GM21360 (cell line): ENCODE measurements around the gene PTPRD.

Experiments
- ATAC-seq: cut with Tn5 transposase; IDR thresholded peaks from one replicate; pipeline ENCODE4 v1.9.1; 2021; ENCODE audit warnings: mild to moderate bottlenecking, moderate library complexity; ENCODE audit not compliant: unreplicated experiment

Gene PTPRD

DNA sequence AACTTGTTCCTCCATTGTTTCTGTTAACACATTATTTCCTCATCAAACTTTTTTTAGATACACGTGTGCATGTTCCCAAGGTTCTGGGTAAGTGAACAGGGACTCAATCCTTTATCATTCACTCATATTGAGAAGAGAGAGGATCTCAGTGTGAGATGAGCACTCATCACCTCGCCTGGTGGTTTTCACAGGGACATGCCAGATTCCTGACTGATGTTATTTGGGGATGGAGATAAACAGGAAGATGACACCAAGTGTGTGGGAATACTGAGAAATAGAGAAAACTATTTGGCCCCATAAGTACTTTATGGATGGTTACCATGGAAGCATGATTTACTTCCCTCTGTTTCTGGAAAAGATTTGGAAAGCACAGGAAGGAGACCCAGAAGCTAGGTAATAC, 2279.9 kb downstream of the PTPRD start:
- no peak for ATAC-seq

DNA sequence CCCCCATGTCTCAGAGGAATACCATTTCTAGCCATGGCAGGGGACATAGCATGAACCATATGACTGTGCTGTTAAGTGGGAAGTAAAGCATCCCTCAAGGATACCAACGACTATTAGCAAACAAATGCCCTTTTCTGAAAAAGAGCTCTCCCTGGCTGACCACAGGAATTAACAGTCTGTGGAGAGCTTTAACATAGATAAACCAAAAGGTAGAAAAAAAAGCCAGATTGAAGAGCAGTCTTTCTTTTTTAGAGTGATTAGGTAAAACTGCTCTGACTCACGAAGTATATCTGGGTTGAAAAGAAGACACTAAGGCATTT, 2280.5 kb downstream of the PTPRD start:
- ATAC-seq, result no peak

DNA sequence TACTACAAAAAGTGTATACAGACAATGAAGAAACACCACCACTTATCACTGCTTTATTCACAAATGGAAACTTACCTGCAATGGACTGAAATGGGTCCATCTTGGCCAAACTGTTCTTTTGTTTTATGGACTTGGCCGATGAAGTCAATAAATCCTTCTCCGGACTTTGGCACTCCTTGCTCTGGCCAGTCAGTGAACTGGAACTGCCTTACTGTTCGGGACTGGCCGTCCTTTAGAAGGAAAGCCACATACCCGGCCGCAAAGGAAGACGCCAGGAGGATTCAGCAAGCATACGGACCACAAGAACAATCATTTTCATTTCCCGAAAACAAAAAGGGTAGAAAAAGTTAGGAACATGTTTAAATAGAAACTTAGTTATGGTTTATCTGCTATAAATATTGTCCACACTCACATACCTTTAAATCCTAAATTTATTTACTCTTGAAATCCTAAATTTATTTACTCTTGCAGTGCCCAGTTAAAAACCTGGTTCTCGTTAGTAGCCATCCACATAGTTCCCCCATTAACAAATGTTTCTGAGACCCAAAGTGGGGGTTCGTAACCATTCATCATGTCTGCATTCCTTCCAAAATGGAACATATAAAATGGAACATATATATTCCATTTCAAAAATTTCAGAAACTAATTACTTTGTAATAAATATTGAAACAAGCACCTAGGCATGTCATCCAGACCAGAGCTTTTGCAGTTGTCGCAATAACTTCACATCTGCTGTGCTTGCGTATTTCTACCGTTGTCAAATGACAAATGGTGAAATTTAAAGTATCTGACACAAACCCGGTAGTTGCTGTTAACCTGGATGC, 2281.1 kb downstream of the PTPRD start:
- ATAC-seq, result no peak

DNA sequence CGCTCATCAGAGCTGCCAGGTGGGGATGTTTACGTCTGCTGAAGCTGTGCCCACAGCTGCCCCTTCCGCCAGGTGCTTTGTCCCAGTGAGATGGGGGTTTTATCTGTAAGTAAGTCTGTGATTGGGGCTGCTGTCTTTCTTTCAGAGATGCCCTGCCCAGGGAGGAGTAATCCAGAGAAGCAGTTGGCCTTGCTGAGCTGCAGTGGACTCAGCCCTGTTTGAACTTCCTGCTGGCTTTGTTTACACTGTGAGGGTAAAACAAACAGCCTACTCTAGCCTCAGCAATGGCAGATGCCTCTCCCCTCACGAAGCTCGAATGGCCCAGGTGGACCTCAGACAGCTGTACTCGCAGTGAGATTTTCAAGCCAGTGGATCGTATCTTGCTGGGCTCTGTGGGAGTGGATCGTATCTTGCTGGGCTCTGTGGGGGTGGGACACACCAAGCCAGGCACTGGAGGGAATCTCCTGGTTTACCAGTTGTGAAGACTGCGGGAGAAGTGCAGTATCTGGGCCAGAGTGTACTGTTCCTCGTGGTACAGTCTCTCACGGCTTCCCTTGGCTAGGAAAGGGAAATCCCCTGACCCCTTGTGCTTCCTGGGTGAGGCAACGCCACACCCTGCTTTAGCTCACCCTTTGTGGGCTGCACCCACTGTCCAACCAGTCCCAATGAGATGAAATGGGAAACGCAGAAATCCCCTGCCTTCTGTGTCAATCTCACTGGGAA, 2283.1 kb downstream of the PTPRD start:
- ATAC-seq, result no peak

DNA sequence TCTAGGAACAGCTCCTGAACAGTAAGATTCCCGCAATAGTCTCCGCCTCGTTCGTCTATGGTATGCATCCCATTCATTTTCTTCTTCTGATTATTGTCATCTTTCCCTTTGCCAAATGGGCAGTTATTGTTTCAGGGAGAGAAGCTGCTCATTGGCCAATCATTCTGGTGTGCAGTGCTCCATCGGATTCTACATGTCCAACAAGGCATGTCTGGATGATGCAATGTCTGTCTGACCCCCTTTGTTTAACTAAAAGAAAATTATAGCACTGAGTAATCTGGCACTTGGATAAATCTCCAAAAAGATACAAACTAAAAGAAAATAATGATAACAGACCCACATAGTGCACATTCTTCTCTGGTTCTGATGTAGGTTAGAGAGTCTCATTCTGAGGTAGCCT, 2297.6 kb downstream of the PTPRD start:
- ATAC-seq, result no peak

DNA sequence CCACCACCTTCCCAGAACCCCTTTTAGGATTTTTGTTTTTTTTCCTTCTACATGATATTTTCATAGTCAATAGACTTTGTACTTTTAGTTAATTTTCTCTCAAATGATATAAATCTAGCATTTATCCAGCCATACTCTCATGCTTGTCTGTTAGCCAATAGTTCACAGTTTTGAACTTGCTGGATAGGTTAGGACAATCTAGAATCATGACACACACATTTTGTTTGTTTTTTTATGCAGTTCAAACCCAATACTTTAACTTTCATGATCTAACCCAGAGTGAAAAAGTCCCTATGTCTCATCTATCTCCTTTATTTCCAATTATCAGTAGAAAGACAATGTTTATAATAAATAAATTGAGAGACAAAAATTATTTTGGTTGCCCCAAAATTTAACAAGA, 2303.5 kb downstream of the PTPRD start:
- no peak for ATAC-seq

DNA sequence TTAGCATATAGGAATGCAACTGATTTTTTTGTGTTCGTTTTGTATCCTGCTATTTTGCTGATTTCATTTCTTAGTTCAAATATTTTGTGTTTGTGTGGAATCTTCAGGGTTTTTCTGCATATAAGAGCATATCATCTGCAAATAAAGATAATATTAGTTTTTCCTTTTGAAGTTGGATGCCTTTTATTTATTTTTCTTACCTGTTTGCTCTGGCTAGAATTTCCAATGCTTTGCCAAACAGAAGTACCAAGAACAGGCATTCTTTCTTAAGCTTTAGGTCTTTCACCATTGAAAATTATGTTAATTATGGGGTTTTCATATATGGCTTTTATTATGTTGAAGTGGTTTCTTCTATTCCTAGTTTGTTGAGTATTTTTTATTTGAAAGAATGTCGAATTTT, 2308.1 kb downstream of the PTPRD start:
- no peak for ATAC-seq

DNA sequence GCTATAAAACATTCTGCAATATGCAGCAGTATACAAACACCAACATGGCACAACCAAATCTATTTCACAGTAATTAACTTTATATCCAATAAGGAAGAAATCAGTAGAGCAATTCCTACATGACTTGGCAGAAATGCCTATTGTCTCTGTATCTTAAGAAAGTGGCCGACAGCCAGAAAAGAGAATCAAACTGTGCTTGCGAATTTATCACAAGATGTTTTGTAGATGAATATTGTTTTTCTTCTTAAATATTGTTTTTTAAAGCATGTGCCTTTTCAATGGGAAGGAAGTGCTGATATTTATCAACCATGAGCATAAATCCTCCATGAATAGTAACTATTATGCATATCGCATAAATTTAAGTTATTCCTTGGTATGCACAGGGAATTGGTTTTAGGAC, 2311.5 kb downstream of the PTPRD start:
- no peak for ATAC-seq

DNA sequence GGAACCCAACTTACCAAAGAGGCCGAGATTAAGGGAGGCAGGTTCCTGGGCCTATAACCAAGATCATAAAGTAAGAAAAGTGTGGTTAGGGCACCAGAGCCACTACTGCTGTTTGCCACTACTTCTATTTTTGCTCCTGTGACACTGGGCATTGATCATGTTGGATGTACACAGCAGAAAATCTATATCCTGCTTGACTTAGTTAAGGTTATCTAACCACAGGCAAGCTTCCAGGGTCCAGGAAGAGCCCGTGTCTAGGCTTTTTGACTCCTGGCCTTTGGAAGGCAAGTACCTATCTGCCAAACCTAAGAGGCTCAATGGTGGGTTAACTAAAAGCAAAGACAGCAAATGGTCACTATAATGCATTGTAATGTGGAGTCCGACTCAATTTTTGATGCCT, 2315.8 kb downstream of the PTPRD start:
- ATAC-seq, result no peak

DNA sequence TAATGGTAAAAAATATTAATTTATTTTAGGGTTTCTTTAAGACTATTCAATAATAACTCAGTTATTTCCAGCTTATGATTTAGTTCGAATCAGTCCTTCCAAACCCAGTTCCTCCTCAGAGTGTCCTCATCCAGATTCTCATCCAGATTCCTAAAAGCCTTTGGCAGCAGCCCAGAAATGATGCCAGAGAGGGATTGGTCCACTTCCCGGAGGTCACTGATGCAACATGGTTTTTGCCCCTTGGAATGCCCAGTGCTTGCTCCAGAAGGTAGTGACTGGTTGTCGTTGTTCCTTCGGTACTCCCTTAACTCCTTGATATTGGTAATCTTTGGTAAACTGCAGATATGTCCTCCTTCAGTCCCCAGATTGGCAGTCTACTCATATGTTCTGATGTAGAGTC, 2320.1 kb downstream of the PTPRD start:
- no peak for ATAC-seq

DNA sequence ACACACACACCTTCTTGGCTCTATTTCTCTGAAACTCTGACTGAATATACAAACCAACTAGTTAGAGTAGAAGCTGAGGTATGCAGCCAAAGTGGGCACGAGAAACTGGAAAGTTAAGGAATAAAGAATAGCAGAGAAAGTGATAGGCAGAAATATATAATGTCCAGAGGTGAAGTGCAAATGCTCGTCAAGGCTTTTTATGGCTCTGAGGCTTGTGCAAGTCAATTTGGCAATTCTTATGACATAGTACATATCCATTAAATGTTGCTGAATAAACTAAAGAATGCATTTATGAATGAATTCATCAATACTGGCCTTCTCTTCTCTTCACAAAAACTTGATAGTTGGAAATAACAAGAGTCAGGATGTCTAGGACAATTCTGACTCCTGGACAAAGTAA, 2323.1 kb downstream of the PTPRD start:
- no peak for ATAC-seq

DNA sequence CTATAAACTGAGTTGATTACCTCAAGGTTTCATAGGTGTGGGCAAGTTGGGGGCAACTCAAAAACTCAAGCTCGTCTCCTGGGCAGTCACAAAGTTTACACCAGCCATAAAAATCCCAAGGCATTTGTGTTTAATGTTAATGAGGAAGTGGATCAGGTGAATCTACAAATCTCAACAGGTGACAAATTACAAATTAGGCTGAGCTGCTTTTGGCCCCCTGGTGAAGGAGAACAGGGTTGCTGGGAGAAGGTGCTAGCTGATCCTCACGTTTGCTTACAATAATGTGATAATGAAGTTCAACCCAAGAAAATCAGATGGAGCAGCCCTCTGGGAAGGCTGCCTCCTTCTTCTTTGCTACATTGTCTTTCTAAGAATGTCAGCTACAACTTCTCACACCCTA, 2324.8 kb downstream of the PTPRD start:
- no peak for ATAC-seq

DNA sequence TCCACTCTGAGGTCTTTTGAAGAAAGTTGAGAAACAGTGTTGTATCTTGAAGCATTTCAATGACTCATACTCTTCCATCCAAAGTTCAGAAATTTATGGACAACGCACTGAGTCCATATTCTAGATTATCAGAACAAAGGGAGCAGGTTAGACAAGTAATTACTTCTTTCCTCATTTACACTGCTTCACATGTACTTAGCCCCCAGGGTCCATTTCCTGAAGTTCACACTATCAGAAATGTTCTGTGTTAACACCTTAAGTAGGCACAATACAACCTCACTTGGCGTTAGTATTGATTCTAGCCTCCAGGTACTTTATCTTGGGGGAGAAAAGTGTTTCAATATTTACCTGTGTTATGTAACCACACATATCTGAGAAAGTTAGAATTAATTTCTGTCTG, 2325.3 kb downstream of the PTPRD start:
- ATAC-seq, result no peak

DNA sequence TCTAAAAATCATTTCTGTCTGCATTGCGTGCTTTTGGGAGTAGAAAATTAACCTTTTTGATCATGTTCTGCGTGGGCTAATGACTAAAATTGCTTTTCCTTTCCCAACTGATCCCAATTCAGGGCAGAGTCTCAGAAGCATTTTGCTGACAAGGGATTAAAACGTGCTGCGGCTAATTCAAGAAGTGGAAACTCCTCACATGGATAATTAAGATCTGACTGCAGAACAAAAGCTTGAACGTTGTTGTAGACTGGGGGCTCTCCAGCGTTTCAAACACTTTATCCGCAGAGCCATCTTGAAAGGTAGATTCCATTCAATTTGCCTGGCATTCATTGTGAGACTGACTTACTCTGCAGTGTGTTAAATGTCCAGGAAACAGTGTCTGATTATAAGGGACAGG, 2327.9 kb downstream of the PTPRD start:
- no peak for ATAC-seq

DNA sequence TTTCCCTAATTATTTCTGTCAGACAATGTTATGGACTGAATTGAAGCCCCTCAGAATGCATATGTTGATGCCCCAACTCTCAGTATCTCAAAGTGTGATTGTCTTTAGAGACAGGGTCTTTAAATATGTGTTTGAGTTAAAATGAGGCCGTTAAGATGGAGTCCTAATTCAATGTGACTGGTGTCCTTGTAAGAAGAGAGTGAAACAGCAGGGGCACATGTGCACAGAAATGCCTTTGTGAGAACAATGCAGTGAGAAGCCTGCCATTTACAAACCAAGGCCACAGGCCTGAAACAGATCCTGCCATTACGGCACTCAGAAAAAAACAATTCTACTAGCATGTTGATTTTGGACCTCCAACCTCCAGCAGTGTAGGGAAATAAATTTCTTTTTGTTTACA, 2330.3 kb downstream of the PTPRD start:
- ATAC-seq, result no peak

DNA sequence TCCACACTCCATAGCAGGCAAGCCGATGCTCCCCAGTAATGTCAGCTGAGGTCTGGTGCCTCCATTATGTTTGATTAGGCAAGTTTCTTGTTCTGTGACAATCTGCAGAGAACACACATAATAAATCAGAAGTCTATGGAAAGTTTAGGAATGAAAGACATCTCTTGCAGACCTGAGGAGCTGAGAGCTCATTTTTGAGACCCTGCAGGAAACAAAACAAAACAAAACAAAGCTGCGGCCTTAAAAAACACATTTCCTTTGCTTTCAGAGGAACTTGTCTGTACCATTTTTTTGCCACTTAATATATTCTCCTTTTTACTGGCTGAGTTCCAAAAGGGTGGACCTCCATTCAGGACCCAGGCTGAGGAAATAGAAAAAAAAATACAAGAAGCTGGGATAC, 2332.0 kb downstream of the PTPRD start:
- no peak for ATAC-seq

DNA sequence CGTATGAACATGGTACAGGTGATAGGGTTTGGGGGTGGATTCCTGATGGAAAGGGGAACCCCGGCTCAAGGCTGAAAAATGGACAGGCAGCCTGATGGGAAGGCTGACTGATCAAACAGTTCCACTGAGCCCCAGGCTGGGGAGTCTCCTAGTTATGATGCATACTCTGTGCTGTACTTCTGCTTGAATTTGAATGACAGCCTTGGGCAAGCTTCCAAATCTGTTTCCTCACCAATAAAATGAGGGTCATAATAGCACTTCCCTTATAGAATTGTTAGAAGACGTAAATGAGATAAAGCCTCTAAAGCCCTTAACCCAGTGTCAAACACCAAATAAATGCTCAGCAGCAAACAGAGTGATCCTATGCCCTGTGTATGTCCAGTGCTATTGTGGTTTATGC, 2334.8 kb downstream of the PTPRD start:
- no peak for ATAC-seq

DNA sequence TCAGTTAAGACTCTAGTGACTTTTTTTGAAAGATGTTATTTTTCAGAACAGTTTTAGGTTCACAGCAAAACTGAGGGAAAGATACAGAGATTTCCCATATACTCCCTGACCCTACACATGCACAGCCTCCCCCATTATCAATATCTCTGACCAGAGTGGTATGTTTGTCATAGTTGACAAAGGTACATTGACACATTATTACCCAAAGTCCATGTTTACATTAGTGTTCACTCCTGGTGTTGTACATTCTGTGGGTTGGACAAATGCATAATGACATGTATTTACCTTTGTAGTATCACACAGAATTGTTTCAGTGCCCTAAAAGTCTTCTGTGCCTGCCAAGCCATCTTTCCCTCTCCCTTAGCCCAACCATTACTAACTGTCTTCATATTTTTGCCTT, 2342.6 kb downstream of the PTPRD start:
- no peak for ATAC-seq

DNA sequence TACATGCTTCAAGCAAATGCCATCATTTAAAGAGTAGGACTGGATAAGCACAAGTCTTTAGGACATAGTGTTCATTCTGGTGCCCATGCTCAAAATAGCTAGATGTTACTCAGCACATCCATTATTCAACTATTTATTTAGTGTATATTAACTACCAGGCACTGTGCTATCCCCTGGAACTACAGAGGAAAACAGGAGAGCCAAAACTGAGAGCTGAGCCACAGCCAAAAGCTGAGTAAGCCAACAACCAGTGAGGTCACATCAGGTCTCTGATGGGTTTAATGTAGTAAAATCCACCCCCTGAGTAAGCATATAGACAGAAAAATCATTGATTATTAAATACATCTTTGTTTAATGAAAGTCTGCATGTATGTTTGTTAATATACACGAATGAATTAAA, 2343.9 kb downstream of the PTPRD start:
- ATAC-seq, result no peak

DNA sequence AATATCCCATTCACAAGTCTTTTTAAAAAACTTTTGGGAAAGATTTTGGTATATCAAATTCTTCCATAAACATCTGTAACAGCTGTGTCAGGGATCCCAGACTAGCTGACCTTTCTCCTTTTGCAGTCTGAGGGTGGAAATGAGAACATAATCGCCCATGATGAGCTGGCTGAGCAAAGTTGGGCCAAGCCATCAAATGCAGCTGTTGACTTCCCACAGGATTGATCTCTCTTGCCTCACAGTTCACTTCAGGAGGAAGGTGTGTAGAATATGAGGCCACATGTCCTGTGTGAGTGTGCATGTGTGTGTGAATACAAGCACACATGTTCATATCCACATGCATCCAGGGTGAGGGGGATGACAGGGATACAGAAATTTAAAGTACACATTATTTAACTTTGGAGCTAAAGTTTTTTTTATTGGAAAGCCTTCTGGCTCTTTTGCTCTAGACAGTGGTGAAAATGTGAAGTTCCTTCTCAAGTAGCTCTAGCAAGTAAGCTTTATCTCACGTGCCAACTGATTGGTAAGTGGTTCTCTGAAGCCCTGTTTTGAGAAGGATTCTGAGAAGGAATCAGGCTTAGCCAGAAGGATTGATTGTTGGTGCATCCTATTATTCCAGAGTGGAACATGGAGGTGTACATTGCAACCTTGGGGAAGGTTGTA, 2344.5 kb downstream of the PTPRD start:
- ATAC-seq, result no peak

DNA sequence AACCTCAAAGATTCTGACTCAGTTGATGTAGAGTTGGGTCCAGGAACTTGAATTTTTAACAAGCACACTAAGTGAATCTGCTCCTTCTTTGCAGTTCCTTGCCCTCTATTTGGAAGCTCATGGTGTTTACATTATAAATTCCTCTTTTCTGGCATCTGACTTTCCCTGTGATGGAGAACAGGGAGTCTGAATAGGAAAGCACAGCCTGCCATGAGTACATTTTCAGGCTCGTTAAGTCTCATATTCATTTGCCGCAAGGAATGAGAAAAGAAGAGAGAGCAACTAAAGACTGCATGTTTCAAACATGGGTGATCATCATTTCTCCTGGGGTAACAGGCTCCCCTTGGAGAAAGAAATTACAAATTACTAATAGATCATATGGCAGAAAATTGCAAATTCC, 2345.2 kb downstream of the PTPRD start:
- ATAC-seq, result no peak

DNA sequence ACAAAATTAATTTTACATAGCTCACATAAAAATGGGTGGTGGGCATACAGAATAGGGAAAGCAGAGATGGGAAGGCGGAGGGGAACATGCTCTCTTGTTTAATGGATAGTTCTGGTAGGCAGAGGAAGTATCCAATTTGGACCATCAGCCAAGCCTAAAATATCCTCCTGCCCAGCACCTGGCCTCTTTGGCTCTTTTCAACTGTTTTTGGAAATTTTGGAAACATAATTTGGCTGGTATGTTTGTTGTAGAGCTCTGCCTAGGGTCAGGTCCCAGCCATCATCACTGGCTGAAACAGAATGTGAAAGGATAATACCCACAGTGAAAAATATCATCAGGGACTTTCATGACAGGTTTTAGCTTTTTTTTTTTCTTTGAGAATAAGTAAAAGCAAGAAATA, 2345.9 kb downstream of the PTPRD start:
- ATAC-seq, result no peak
